Natural killer cell (primary cell): ENCODE data around the gene RANGAP1. TPM values are rescaled to one million over a fixed set of nuclear protein-coding genes. Genes with fewer than 3 reads are reported as not detected.
A peak's percentile ranks its signal among the peaks of the same experiment; 100 is the strongest.

Source experiments
- ATAC-seq, 3 donors: fragments of 150-1000 bp in 2 of 3; fragments of 200-7000 bp in 1 of 3; cut with Tn5 transposase; 1 replicate in 1 of 3; 2 replicates in 2 of 3; pipeline ENCODE4 v1.10.0; 2021; ENCODE audit warnings: mild to moderate bottlenecking in 2 of 3, moderate library complexity in 2 of 3
- DNase-seq, 2 donors: peaks; one replicate each; pipeline versions ENCODE4 v3.0.0 to v3.0.0-alpha.2; 2013 to 2021; ENCODE audit warnings: mixed read lengths in 1 of 2
- H3K27ac ChIP-seq: one replicate; pipeline ENCODE4 v1.5.1; 2013; ENCODE audit warnings: mild to moderate bottlenecking, low read length
- H3K27me3 ChIP-seq: one replicate; pipeline ENCODE4 v1.6.1; 2013; ENCODE audit warnings: low read length; ENCODE audit not compliant: control insufficient read depth, insufficient read depth
- H3K36me3 ChIP-seq: one replicate; pipeline ENCODE4 v1.6.1; 2013; ENCODE audit warnings: low read length; ENCODE audit not compliant: control insufficient read depth, insufficient read depth
- H3K4me1 ChIP-seq: one replicate; pipeline ENCODE4 v1.6.1; 2013; ENCODE audit warnings: low read length; ENCODE audit not compliant: control insufficient read depth, insufficient read depth
- H3K4me3 ChIP-seq: one replicate; pipeline ENCODE4 v1.5.1; 2013; ENCODE audit warnings: low read length
- H3K9me3 ChIP-seq: one replicate; pipeline ENCODE4 v1.6.1; 2013; ENCODE audit warnings: low read length; ENCODE audit not compliant: control insufficient read depth, insufficient read depth
- H3K27ac Mint-ChIP-seq, 2 donors: one replicate each; pipeline ENCODE4 v1.8.0; 2022; ENCODE audit warnings: mild to moderate bottlenecking in 2 of 2, mixed read lengths in 2 of 2, moderate library complexity in 1 of 2
- H3K27me3 Mint-ChIP-seq, 2 donors: one replicate each; pipeline ENCODE4 v1.8.0; 2022; ENCODE audit warnings: low read depth in 2 of 2, mixed read lengths in 2 of 2
- H3K36me3 Mint-ChIP-seq: one replicate; pipeline ENCODE4 v1.8.0; 2022; ENCODE audit warnings: mixed read lengths
- H3K4me1 Mint-ChIP-seq, 2 donors: one replicate each; pipeline ENCODE4 v1.8.0; 2022; ENCODE audit warnings: mixed read lengths in 2 of 2
- H3K4me3 Mint-ChIP-seq: one replicate; pipeline ENCODE4 v1.8.0; 2022; ENCODE audit warnings: mild to moderate bottlenecking, moderate library complexity, mixed read lengths
- H3K9me3 Mint-ChIP-seq, 2 donors: one replicate each; pipeline ENCODE4 v1.8.0; 2022; ENCODE audit warnings: mixed read lengths in 2 of 2
- WGBS: methylation state at CpG from one replicate; pipeline ENCODE4 v1.1.7; 2013; ENCODE audit warnings: missing lambda C conversion rate; ENCODE audit not compliant: insufficient coverage; 5-methylcytosine and 5-hydroxymethylcytosine counted together
- intact Hi-C: fragments of 100-400 bp; cut with micrococcal nuclease; formaldehyde crosslinking; loops from one replicate; pipeline ENCODE4 v1.14.2; 2022
- total RNA-seq, 4 donors: library from RNA; stranded (reverse); fragments of 120-200 nt in 1 of 4; gene quantifications; one replicate each; pipeline versions ENCODE4 v1.2.3 to v1.2.4, GENCODE V29; 2013 to 2022
- TF ChIP-seq, protein P1 (sequence below): fragments of 200-600 bp; IDR thresholded peaks from one replicate; pipeline ENCODE4 v1.8.0; 2022; ENCODE audit warnings: antibody characterized with exemption

Gene RANGAP1
- total RNA-seq, 3 donors from 2014 or later (not counting 1 experiment from before 2014, with no cell fraction given), result 44.0 to 54.2 (median 54.0) TPM

- Histone ChIP-seq H3K27me3 (no peaks in the 10 kb centered on the region), H3K27ac (no peak overlapping the region), H3K4me1 (peaks cover 13% of the 10 kb centered on the region), H3K36me3 (peaks cover 41% of the 10 kb centered on the region), H3K9me3 (no peaks in the 10 kb centered on the region), H3K4me3 (no peak overlapping the region)
- TF ChIP-seq, protein P1, sequence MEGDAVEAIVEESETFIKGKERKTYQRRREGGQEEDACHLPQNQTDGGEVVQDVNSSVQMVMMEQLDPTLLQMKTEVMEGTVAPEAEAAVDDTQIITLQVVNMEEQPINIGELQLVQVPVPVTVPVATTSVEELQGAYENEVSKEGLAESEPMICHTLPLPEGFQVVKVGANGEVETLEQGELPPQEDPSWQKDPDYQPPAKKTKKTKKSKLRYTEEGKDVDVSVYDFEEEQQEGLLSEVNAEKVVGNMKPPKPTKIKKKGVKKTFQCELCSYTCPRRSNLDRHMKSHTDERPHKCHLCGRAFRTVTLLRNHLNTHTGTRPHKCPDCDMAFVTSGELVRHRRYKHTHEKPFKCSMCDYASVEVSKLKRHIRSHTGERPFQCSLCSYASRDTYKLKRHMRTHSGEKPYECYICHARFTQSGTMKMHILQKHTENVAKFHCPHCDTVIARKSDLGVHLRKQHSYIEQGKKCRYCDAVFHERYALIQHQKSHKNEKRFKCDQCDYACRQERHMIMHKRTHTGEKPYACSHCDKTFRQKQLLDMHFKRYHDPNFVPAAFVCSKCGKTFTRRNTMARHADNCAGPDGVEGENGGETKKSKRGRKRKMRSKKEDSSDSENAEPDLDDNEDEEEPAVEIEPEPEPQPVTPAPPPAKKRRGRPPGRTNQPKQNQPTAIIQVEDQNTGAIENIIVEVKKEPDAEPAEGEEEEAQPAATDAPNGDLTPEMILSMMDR, result no peak
- peak overlapping the region; percentile 57 to 68 for H3K27ac Mint-ChIP-seq
- H3K4me3 Mint-ChIP-seq, result peak overlapping the region; percentile 52
- intact Hi-C loops, result no loop called here
- H3K36me3 Mint-ChIP-seq, result no peaks in the 10 kb centered on the region
- H3K9me3 Mint-ChIP-seq, result no peaks in the 10 kb centered on the region
- peaks cover 10% of the 10 kb centered on the region in 2 donors for H3K4me1 Mint-ChIP-seq
- peak; percentile 71 to 85 (median 80) for ATAC-seq
- WGBS, result 32% methylated on average over 14 of the region's 16 CpGs
- DNase-seq, result peak in 1 of 2 donors; percentile 58
- no peaks in the 10 kb centered on the region for H3K27me3 Mint-ChIP-seq
These were observed 68.3 kb downstream of the RANGAP1 start for GRCh38 chr22:41217553-41218157.

- no peaks in the 10 kb centered on the region for H3K27me3 Mint-ChIP-seq
- WGBS, result 89% methylated on average over 13 of the region's 13 CpGs
- H3K27ac ChIP-seq, result no peak overlapping the region
- TF ChIP-seq, protein P1, result no peak
- ATAC-seq (no peak), DNase-seq (no peak)
- H3K9me3 Mint-ChIP-seq, result no peaks in the 10 kb centered on the region
- H3K36me3 ChIP-seq, result peaks cover 37% of the 10 kb centered on the region
- peaks cover 13% of the 10 kb centered on the region for H3K4me1 ChIP-seq
- peaks cover 10% of the 10 kb centered on the region in 2 donors for H3K4me1 Mint-ChIP-seq
- H3K27ac Mint-ChIP-seq, result peak overlapping the region; percentile 57 to 68
- H3K9me3 ChIP-seq, result no peaks in the 10 kb centered on the region
- no peak overlapping the region for H3K4me3 ChIP-seq
- no peaks in the 10 kb centered on the region for H3K36me3 Mint-ChIP-seq
- intact Hi-C loops, result no loop called here
- no peaks in the 10 kb centered on the region for H3K27me3 ChIP-seq
- no peak overlapping the region for H3K4me3 Mint-ChIP-seq
These were observed 69.0 kb downstream of the RANGAP1 start for GRCh38 chr22:41216984-41217383.

GRCh38 chr22:41215926-41216325 lies 70.1 kb downstream of the RANGAP1 start:
- no peak overlapping the region for H3K4me3 Mint-ChIP-seq
- DNase-seq, result no peak

More at GRCh38 chr22:41215926-41216325, 70.1 kb downstream of the RANGAP1 start:
- H3K4me1 Mint-ChIP-seq, result peaks cover 10% of the 10 kb centered on the region in 2 donors
- no peaks in the 10 kb centered on the region for H3K27me3 ChIP-seq
- H3K27ac Mint-ChIP-seq, result peak overlapping the region in 1 of 2 donors; percentile 24
- no peak for ATAC-seq
- over 99% methylated on average over 7 of the region's 7 CpGs for WGBS
- no peaks in the 10 kb centered on the region for H3K9me3 Mint-ChIP-seq
- TF ChIP-seq, protein P1, result no peak
- no peak overlapping the region for H3K27ac ChIP-seq
- intact Hi-C loops, result no loop called here
- no peaks in the 10 kb centered on the region for H3K36me3 Mint-ChIP-seq
- peaks cover 13% of the 10 kb centered on the region for H3K4me1 ChIP-seq
- peaks cover 35% of the 10 kb centered on the region for H3K36me3 ChIP-seq
- H3K9me3 ChIP-seq, result no peaks in the 10 kb centered on the region
- H3K4me3 ChIP-seq, result no peak overlapping the region
- no peaks in the 10 kb centered on the region for H3K27me3 Mint-ChIP-seq
